ENCODE measurements around the gene MRC2. TPM values are rescaled to one million over a fixed set of nuclear protein-coding genes. Genes with fewer than 3 reads are reported as not detected.
"Not testable (repeated sequence)": the region's sequence is repeated elsewhere in the genome, so short reads cannot be mapped to it uniquely, and the experiment has no call there.

Gene MRC2
- polyA plus RNA-seq, 2 of the 4 experiments (the other 2 are of a cell fraction): 20.2 to 57.3 TPM

DNA sequence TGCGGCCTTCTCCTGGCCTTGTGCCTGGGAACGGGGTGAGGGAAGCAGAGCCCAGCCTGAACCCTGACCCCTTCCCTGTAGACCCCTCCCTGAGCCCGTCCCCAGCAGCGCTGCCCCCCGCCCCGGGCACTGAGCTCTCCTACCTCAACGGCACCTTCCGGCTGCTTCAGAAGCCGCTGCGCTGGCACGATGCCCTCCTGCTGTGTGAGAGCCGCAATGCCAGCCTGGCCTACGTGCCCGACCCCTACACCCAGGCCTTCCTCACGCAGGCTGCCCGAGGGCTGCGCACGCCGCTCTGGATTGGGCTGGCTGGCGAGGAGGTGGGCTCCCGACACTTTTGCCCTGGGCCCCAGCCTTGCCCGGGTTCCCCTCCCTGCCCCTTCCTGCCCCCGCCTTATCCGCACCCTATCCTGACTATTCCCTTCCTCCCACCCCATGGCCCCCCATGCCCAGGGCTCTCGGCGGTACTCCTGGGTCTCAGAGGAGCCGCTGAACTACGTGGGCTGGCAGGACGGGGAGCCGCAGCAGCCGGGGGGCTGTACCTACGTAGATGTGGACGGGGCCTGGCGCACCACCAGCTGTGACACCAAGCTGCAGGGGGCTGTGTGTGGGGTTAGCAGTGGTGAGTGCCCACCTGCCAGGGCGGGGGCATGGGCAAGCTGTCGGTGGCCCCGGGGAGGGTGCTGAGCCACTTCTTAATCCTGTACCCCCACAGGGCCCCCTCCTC, 62.1 kb downstream of the MRC2 start:
- Histone ChIP-seq H3K4me1 (peaks cover 3% of the 10 kb centered on the region; the same call in 1 of the 3 replicates), H3K27ac (no peak overlapping the region), H3K4me3 (no peak overlapping the region), H3K4me2 (no peak overlapping the region), H3K9me3 (no peaks in the 10 kb centered on the region)
- no peak for ATAC-seq
- CTCF ChIA-PET: interaction anchor here (0.9 to 11.7 kb wide), 6 partner anchors 12 to 717 kb away, joined by 3 to 178 read pairs (median 4); no protein-coding TSS in a partner anchor
- POLR2A ChIA-PET: no interaction called here
- 87% methylated on average over 27 of the region's 37 CpGs for WGBS (ENCODE audit: missing lambda C conversion rate)
- DNase-seq (ENCODE audit: low read depth in 1 of 2, low spot score in 1 of 2): no peak
- FAIRE-seq: no peak
- TF ChIP-seq HEYL (CRISPR knock-in tag; IDR thresholded peaks at IDR 0.05): no peak
- TF ChIP-seq, protein P1, sequence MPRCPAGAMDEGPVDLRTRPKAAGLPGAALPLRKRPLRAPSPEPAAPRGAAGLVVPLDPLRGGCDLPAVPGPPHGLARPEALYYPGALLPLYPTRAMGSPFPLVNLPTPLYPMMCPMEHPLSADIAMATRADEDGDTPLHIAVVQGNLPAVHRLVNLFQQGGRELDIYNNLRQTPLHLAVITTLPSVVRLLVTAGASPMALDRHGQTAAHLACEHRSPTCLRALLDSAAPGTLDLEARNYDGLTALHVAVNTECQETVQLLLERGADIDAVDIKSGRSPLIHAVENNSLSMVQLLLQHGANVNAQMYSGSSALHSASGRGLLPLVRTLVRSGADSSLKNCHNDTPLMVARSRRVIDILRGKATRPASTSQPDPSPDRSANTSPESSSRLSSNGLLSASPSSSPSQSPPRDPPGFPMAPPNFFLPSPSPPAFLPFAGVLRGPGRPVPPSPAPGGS (IDR thresholded peaks at IDR 0.05): no peak
- no peak for TF ChIP-seq MYC (IDR thresholded peaks at IDR 0.05; ENCODE audit: borderline replicate concordance, low read length)
- no peak for TF ChIP-seq ZC3H11A (IDR thresholded peaks at IDR 0.05)
- TF ChIP-seq, protein P2, sequence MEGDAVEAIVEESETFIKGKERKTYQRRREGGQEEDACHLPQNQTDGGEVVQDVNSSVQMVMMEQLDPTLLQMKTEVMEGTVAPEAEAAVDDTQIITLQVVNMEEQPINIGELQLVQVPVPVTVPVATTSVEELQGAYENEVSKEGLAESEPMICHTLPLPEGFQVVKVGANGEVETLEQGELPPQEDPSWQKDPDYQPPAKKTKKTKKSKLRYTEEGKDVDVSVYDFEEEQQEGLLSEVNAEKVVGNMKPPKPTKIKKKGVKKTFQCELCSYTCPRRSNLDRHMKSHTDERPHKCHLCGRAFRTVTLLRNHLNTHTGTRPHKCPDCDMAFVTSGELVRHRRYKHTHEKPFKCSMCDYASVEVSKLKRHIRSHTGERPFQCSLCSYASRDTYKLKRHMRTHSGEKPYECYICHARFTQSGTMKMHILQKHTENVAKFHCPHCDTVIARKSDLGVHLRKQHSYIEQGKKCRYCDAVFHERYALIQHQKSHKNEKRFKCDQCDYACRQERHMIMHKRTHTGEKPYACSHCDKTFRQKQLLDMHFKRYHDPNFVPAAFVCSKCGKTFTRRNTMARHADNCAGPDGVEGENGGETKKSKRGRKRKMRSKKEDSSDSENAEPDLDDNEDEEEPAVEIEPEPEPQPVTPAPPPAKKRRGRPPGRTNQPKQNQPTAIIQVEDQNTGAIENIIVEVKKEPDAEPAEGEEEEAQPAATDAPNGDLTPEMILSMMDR (IDR thresholded peaks at IDR 0.05): no peak
- TF ChIP-seq ESRRA (IDR thresholded peaks at IDR 0.05; ENCODE audit: borderline replicate concordance, low read length): no peak
- TF ChIP-seq, protein P3, sequence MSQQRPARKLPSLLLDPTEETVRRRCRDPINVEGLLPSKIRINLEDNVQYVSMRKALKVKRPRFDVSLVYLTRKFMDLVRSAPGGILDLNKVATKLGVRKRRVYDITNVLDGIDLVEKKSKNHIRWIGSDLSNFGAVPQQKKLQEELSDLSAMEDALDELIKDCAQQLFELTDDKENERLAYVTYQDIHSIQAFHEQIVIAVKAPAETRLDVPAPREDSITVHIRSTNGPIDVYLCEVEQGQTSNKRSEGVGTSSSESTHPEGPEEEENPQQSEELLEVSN (IDR thresholded peaks at IDR 0.05; ENCODE audit: borderline replicate concordance, low read depth): no peak
- TF ChIP-seq EP300 (IDR thresholded peaks at IDR 0.05): no peak
- no peak for TF ChIP-seq MAFK (IDR thresholded peaks at IDR 0.05; ENCODE audit: partially characterized antibody)
- no peak for TF ChIP-seq RNF2 (IDR thresholded peaks at IDR 0.05; ENCODE audit: borderline replicate concordance, low read depth)

DNA sequence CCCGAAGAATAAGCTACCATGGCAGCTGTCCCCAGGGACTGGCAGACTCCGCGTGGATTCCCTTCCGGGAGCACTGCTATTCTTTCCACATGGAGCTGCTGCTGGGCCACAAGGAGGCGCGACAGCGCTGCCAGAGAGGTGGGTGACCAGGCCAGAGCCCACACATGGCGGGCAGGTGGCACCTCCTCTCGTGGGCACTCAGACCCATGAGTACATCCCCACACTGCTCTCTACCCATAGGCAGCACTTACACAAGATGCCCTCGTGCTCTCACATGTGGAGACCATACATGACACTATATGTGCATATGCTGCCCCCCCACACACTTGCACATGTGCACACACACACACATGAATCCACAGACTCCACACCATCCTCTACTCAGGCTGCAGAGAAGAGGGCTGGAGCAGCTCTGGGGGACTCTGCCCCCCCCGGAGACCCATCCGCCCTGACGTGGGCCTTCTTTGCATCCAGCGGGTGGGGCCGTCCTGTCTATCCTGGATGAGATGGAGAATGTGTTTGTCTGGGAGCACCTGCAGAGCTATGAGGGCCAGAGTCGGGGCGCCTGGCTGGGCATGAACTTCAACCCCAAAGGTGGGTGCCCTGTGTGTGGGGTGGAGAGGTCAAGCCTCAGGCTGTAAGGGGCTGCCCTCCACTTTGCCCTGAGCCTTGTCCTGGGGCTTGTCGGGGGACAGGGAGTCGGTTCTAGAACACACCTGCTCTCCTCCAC, 62.9 kb downstream of the MRC2 start:
- H3K9me3 ChIP-seq: no peaks in the 10 kb centered on the region
- H3K4me3 ChIP-seq: no peak overlapping the region
- DNase-seq (ENCODE audit: low read depth in 1 of 2, low spot score in 1 of 2) (no peak), FAIRE-seq (no peak), ATAC-seq (peak in 1 of 2 experiments; percentile 13; a peak in 3 of 6 replicates)
- TF ChIP-seq SMC3 (IDR thresholded peaks at IDR 0.05) (0 out of 3 replicates have a peak, but pooled peaks have one; percentile 12), RAD21 (conservative IDR thresholded peaks at IDR 0.05 in 1 of 2, IDR thresholded peaks at IDR 0.05 in 1 of 2) (peak; percentile 41 to 53; a peak in 3 of 5 replicates)
- TF ChIP-seq, protein P4, sequence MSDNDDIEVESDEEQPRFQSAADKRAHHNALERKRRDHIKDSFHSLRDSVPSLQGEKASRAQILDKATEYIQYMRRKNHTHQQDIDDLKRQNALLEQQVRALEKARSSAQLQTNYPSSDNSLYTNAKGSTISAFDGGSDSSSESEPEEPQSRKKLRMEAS (IDR thresholded peaks at IDR 0.05): peak; percentile 39; the same call in 1 of the 2 replicates
- TF ChIP-seq, protein P5, sequence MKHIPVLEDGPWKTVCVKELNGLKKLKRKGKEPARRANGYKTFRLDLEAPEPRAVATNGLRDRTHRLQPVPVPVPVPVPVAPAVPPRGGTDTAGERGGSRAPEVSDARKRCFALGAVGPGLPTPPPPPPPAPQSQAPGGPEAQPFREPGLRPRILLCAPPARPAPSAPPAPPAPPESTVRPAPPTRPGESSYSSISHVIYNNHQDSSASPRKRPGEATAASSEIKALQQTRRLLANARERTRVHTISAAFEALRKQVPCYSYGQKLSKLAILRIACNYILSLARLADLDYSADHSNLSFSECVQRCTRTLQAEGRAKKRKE (CRISPR knock-in tag; IDR thresholded peaks at IDR 0.05; ENCODE audit: low read depth): no peak
- TF ChIP-seq, protein P2 (IDR thresholded peaks at IDR 0.05): peak; percentile 22; the same call in 2 of the 3 replicates
- H3K4me1 ChIP-seq: peaks cover 3% of the 10 kb centered on the region; the same call in 1 of the 3 replicates
- 86% methylated on average over 18 of the region's 19 CpGs for WGBS (ENCODE audit: missing lambda C conversion rate)
- no peak overlapping the region for H3K4me2 ChIP-seq
- H3K27ac ChIP-seq: no peak overlapping the region
- ChIA-PET POLR2A (no interaction called here), CTCF (interaction anchor here (0.9 to 11.7 kb wide), 7 partner anchors 12 to 717 kb away, joined by 3 to 178 read pairs (median 4); no protein-coding TSS in a partner anchor)

DNA sequence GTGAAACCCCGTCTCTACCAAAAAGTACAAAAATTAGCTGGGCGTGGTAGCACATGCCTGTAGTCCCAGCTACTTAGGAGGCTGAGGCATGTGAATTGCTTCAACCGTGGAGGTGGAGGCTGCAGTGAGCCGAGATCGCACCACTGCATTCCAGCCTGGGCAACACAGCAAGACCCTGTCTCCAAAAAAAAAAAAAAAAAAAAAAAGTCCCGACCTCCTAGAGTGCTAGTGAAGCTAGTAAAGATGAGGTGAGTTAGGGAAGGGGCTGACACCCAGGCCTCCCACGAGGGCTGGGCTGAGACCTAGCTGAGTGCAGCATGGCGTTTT, 64.1 kb downstream of the MRC2 start:
- not testable (repeated sequence) for FAIRE-seq; DNase-seq (ENCODE audit: low read depth in 1 of 2, low spot score in 1 of 2); ATAC-seq; H3K4me1 ChIP-seq; H3K4me2 ChIP-seq; H3K4me3 ChIP-seq; H3K27ac ChIP-seq; H3K9me3 ChIP-seq
- WGBS (ENCODE audit: missing lambda C conversion rate): 82% methylated on average over 8 of the region's 8 CpGs
- ChIA-PET POLR2A (interaction anchor here (0.6 kb wide), 1 partner anchor 49 kb away, joined by 3 read pairs; no protein-coding TSS in a partner anchor), CTCF (interaction anchor here (0.8 to 11.7 kb wide), 8 partner anchors 9 to 734 kb away, joined by 3 to 178 read pairs (median 4); no protein-coding TSS in a partner anchor)

All from A549 (cell line).